Ovary (tissue), 9 donors: ENCODE measurements around the gene MARK2. TPM values are rescaled to one million over a fixed set of nuclear protein-coding genes. Genes with fewer than 3 reads are reported as not detected.

Experiments used
- DNase-seq, 5 donors: peaks; one replicate each; pipeline ENCODE4 v3.0.0-alpha.2; 2019 to 2020
- H3K27ac ChIP-seq, 2 donors: fragments of 200-600 bp; one replicate each; pipeline versions ENCODE4 v1.5.1 to v1.8.0; 2019 to 2022
- H3K27me3 ChIP-seq: fragments of 200-600 bp; one replicate; pipeline ENCODE4 v1.8.0; 2022
- H3K36me3 ChIP-seq: fragments of 200-600 bp; sonication (generic); one replicate; pipeline ENCODE4 v1.5.1; 2019
- H3K4me1 ChIP-seq: one replicate; pipeline ENCODE4 v1.8.1; 2013; ENCODE audit warnings: mild to moderate bottlenecking, moderate library complexity; ENCODE audit not compliant: insufficient read depth
- H3K4me3 ChIP-seq: fragments of 200-600 bp; sonication (generic); one replicate; pipeline ENCODE4 v1.5.1; 2017
- H3K9me3 ChIP-seq, 2 donors: fragments of 200-600 bp in 1 of 2; sonication (generic) in 1 of 2; one replicate each; pipeline versions ENCODE4 v1.5.1 to v1.8.1; 2013 to 2019; ENCODE audit warnings: mild to moderate bottlenecking in 1 of 2, moderate library complexity in 1 of 2
- EP300 ChIP-seq: sonication (generic); formaldehyde crosslinking; IDR thresholded peaks from one replicate; pipeline ENCODE4 v1.6.1; 2017; ENCODE audit warnings: antibody characterized with exemption
- POLR2A ChIP-seq: fragments of 450-650 bp; IDR thresholded peaks from one replicate; pipeline ENCODE4 v1.6.1; 2017; ENCODE audit warnings: antibody characterized with exemption, mild to moderate bottlenecking, moderate library complexity
- WGBS, 3 donors: extraction: QIAGEN DNeasy Blood & Tissue Kit in 1 of 3; methylation state at CpG; one replicate each; pipeline versions ENCODE4 v1.1.5 to v1.1.7; 2013 to 2017; 5-methylcytosine and 5-hydroxymethylcytosine counted together
- intact Hi-C, 4 donors: fragments of 100-400 bp; cut with DNase I; formaldehyde crosslinking; loops; one replicate each; pipeline versions ENCODE4 v1.11.0 to v1.15.1; 2022 to 2023
- polyA plus RNA-seq, 2 donors: library from polyadenylated mRNA; stranded (reverse); fragments of 200-250 nt in 1 of 2; fragments of 350-450 nt in 1 of 2; fragmentation: Illumina TruSeq in 1 of 2; extraction: RNeasy Lipid Tissue Mini Kit (QIAGEN cat#74804) in 1 of 2; gene quantifications; one replicate each; pipeline ENCODE4 v1.2.3, GENCODE V29; 2013 to 2014
- total RNA-seq, 7 donors: library from RNA; depleted of rRNA in 2 of 7; stranded (reverse); fragments of >200 nt in 2 of 7; fragmentation: NEBNext Ultra II Directional in 3 of 7; extraction: Animal tissue kit (Norgen Biotek cat#: 25700) in 3 of 7; gene quantifications; one replicate each; pipeline versions ENCODE4 v1.1.0 to v1.2.4, GENCODE V29; 2016 to 2023
- TF ChIP-seq, protein P1 (sequence below), 3 donors: fragments of 450-650 bp in 2 of 3; fragments of 200-600 bp in 1 of 3; IDR thresholded peaks; one replicate each; pipeline versions ENCODE4 v1.5.1 to v1.8.0; 2016 to 2022; ENCODE audit warnings: antibody characterized with exemption in 3 of 3, mild to moderate bottlenecking in 1 of 3
- donor health status: DM: no; HTN: no; CAD: no; lungs with moderate emphysema.
- donor health status: DM: no; HTN: no; CAD: no.
- donor health status: Bipolar disorder and iron deficiency.
- donor health status: DM: yes; HTN: yes; CAD: no.
- donor health status: DM: no; HTN: no; CAD: no.
- donor health status: DM: yes; HTN: yes; CAD: no.

Gene MARK2
- total and polyA plus RNA-seq, 9 donors, result 12.3 to 27.8 (median 25.8) TPM

DNA sequence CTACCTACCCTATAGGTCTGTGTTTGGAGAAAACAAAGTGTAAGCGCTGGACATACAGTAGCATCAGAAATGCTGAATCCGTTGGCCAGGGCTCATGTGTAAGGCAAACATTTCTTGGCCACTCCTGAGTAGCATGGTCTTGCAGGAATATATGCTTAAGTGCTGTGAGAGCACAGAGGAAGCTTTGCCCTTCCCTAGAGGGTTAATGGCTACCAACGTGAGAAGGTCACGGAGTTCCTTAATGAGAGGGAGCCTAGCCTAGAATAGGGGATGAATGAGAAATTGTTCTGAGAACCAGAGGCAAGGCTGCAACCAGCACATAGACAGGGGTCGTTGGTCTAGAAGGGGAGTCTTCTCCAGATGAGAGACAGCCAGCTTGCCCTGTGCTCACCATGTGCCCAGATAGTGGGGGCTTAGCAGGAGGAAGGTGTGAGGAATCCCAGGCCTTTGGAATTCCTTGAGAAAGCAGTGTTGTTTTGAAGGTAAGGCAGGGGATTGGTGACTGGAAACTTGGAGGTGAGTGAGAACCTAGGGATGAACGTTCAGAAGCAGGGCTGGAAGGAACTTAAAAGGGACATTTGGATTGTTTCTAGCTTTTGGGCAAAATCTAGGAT is 48.6 kb downstream of the MARK2 start:
- no peak for DNase-seq
- Histone ChIP-seq H3K27ac (no peak overlapping the region), H3K36me3 (no peaks in the 10 kb centered on the region), H3K4me1 (peaks cover 16% of the 10 kb centered on the region), H3K9me3 (no peaks in the 10 kb centered on the region), H3K27me3 (no peaks in the 10 kb centered on the region), H3K4me3 (no peak overlapping the region)
- TF ChIP-seq EP300, result no peak
- TF ChIP-seq, protein P1, sequence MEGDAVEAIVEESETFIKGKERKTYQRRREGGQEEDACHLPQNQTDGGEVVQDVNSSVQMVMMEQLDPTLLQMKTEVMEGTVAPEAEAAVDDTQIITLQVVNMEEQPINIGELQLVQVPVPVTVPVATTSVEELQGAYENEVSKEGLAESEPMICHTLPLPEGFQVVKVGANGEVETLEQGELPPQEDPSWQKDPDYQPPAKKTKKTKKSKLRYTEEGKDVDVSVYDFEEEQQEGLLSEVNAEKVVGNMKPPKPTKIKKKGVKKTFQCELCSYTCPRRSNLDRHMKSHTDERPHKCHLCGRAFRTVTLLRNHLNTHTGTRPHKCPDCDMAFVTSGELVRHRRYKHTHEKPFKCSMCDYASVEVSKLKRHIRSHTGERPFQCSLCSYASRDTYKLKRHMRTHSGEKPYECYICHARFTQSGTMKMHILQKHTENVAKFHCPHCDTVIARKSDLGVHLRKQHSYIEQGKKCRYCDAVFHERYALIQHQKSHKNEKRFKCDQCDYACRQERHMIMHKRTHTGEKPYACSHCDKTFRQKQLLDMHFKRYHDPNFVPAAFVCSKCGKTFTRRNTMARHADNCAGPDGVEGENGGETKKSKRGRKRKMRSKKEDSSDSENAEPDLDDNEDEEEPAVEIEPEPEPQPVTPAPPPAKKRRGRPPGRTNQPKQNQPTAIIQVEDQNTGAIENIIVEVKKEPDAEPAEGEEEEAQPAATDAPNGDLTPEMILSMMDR (IDR thresholded peaks at IDR 0.05), result no peak
- TF ChIP-seq POLR2A, result no peak
- 35 to 41% (median 36%) methylated on average over 6 of the region's 6 CpGs for WGBS, 3 donors
- intact Hi-C loops, result no loop called here

DNA sequence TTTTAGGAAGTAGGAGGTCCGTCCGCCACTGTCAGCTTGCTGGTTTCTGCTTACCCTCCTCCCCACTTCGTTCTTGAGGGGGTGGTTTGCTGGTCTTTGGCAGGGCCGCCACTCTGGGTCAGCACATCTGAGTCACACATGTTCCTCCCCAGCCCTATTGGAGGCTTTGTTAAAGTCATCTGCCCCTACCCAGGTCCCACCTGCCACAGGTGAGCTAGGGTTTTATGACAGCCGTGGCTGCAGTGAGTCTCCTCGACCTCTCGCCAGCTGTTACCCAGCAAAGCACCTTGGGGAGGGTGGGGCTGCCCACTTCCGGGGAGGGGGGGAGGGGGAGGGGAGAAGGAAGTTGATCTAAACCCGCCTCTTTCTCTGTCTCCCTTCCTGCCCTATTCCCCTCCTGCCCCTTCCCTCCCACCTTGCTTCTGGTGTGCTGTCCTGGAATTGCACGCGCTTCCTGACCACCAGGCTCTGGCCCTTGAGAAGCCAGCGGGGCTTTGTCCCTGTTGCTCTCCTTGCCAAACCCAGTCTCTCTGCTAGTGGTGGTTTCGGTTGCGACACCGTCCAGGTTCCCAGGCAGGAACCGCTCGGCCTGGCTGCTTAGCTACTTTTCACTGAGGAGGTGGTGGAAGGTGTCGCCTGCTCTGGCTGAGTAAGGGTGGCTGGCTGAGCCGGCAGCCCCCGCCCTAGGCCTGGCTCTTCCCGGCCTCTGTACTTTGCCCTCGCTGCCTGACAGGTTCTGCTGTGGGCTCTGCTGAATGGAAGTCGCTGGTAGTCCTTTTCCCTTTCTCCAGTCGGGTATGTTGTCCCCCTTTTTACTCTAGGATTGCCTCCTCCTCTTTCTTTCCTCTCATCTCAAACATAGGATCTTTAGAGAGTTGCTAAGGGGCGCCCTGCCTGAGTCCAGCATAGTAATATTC is 49.5 kb downstream of the MARK2 start:
- Histone ChIP-seq H3K4me3 (peak overlapping the region; percentile 12), H3K9me3 (no peaks in the 10 kb centered on the region), H3K36me3 (no peaks in the 10 kb centered on the region), H3K27ac (peak overlapping the region in 1 of 2 donors; percentile 45), H3K27me3 (no peaks in the 10 kb centered on the region), H3K4me1 (peaks cover 16% of the 10 kb centered on the region)
- 15 to 20% (median 18%) methylated on average over 25 of the region's 25 CpGs for WGBS, 3 donors
- no peak for TF ChIP-seq POLR2A
- no peak for TF ChIP-seq EP300
- TF ChIP-seq, protein P1 (IDR thresholded peaks at IDR 0.05), result no peak
- DNase-seq, result peak; percentile 62 to 71 (median 70)
- intact Hi-C loops, result no loop called here

DNA sequence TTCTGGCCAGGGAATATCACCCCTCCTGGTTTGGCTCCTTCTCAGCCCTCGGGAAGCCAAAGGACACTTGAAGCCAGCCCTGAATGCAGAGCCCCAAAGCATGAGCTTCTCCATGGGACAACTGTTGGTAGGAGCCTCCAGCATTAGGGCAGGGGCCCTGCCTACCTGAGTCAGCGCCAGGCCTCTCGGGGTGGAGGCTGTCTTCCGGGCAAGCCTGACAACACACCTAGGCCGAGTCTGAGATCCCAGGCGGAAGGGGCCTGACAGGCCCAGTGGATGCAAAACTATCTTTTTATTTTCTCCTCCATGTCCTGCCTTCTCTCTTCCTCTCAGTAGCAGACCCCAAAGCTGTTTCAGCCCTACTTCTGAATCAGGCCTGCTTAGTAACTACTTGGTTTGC is 50.4 kb downstream of the MARK2 start:
- DNase-seq, result no peak
- H3K4me1 ChIP-seq, result peaks cover 16% of the 10 kb centered on the region
- TF ChIP-seq, protein P1 (IDR thresholded peaks at IDR 0.05), result no peak
- TF ChIP-seq EP300 (no peak), POLR2A (no peak)
- 88 to 90% (median 89%) methylated on average over 6 of the region's 6 CpGs for WGBS, 3 donors
- no peaks in the 10 kb centered on the region for H3K9me3 ChIP-seq
- intact Hi-C loops, result no loop called here
- H3K27me3 ChIP-seq, result no peaks in the 10 kb centered on the region
- peak overlapping the region in 1 of 2 donors; percentile 45 for H3K27ac ChIP-seq
- no peaks in the 10 kb centered on the region for H3K36me3 ChIP-seq
- no peak overlapping the region for H3K4me3 ChIP-seq

DNA sequence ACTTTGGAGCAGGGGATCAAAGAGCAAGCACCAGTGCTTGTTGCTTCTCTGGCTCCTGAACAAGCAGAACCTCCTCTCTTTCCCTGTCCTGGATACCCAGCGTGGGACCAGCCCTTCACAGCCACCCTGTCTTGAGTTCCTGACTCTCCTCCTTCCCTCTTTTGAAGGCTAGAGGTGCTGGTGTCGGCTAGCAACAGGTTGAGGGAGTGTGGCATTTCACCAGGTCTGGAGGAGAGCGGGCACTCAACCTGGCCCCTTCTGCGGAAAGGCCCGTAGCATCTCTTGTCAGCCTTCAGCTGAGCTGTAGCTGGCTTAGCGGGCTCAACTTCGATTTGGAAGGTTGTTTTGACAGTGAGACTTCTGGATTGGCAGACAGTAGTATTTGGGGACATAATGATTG is 51.5 kb downstream of the MARK2 start:
- Histone ChIP-seq H3K36me3 (no peaks in the 10 kb centered on the region), H3K27ac (no peak overlapping the region)
- TF ChIP-seq, protein P1 (IDR thresholded peaks at IDR 0.05), result no peak
- TF ChIP-seq EP300, result no peak
- no peak for TF ChIP-seq POLR2A

More for the DNA sequence above, 51.5 kb downstream of the MARK2 start:
- no peak for DNase-seq
- Histone ChIP-seq H3K4me1 (peaks cover 16% of the 10 kb centered on the region), H3K27me3 (no peaks in the 10 kb centered on the region), H3K4me3 (no peak overlapping the region), H3K9me3 (no peaks in the 10 kb centered on the region)
- 78 to 93% (median 84%) methylated on average over 7 of the region's 7 CpGs for WGBS, 3 donors
- intact Hi-C loops, result no loop called here
